Measurements from ENCODE around the gene PRPF40B.

The PRPF40B gene

DNA sequence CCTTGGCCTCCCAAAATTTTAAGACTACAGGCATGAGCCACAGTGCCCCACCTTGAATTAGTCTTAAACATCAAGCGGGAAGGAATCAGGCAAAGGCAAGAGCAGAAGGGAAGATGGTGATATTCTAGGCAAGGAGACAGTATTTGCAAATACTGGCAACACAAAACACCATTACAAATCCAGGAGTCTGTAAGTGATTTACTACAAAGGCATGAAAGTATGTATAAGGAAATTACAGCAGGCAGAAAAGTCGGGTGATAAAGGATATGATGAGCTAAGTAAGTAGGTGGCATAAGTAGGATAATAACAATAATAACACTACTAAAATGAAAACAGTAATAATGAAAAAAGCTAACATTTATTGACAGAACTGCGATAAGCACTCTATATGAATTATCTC is 55.4 kb downstream of the PRPF40B start:
- in situ Hi-C loops (cut with MboI; ENCODE audit: low sequenced_read_pairs), result no loop called here

DNA sequence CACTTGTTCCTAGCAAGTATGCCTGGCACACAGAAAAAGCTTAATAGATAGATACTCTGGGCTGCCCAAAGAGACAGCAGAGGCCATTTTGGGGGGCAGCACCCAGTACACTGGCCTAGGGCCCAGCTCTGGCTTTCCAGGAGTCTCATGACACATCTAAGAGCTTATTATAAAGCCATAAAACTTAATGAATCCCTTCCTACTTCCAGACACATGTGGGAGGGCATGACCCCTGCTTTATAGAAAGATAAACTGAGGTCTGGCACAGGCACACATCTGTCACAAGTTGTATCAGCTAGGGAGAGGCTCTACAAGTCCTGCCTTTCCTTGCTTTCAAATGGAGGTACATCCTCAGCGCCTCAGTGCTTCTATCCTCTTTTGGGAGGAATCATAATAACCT is 56.7 kb downstream of the PRPF40B start:
- in situ Hi-C loops (cut with MboI; ENCODE audit: low sequenced_read_pairs), result no loop called here

DNA sequence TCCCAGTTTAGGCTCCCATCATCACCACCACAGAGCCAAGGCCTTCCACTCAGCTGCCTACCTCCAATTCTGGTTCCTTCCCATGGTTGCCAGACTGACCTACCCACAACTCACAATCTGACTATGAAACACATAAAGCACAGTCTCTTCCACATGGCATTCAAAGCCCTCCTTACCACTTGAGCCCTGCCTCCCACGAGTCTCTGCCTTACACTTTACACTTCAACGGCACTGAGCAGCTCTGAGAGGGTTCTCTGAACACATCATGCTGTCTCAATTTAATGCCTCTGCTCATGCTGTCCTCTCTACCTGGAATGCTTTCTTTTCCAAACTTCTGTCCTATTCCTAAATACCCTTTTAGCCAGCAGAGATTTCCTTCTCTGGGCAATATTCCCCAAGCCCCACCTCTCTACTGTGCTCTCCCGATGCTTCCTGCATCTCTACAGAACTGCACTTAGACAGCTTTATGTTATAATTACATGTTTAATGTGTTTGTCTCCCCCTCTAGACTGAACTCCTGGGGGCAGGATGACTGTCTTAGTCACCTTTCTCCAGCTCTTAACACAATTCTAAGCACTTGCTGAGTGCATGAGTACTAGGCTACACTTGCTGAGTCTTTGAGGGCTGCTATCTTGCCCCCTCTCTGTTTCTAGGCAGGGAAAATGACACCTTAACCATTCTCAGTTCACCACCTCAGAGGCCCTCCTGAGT is 60.4 kb downstream of the PRPF40B start:
- in situ Hi-C loops (cut with MboI; ENCODE audit: low sequenced_read_pairs), result no loop called here

DNA sequence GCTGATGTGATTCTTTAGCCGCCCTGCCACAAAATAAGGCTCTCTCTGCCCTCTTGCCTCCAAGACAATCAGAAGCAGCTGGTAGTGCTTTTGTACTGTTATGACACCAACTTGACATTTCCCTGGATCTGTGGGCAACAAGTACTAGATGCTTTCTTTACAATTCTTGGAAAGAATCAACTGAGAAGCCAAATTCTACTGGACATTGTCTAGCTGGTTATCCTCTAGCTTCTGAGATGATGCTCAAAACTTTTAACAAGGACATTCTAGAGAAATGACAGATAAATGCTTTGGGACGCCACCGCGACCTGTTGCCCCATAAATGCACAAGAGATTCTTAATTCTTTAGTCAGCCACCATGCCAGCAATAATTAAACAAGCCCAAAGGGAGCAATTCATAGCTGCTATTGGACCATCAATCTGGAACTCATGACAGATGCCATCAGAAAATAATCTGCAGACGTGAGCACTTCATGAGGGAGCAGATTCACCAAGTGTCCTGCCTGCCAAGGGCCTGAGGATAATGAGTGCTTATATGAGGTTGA is 61.0 kb downstream of the PRPF40B start:
- in situ Hi-C loops (cut with MboI; ENCODE audit: low sequenced_read_pairs), result no loop called here

DNA sequence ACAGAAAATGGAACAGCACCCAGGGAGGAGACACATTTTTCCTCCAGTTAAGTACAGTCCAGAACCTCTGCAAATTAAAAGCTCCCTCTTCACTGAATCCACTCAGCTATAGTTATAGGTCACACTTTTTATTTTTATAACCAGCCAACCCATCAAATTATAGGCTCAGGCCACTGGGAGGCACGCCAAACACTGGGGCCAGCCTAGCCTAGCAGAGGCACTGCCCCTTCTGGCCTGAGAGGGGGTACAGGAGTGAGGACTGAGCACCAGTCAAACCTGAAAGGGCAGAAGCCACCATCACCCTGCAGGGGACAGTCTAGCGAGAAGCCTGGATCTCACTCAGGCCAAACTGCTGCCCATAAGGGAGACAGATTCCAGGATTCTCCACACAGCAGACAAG is 64.6 kb downstream of the PRPF40B start:
- in situ Hi-C loops (cut with MboI; ENCODE audit: low sequenced_read_pairs), result no loop called here

DNA sequence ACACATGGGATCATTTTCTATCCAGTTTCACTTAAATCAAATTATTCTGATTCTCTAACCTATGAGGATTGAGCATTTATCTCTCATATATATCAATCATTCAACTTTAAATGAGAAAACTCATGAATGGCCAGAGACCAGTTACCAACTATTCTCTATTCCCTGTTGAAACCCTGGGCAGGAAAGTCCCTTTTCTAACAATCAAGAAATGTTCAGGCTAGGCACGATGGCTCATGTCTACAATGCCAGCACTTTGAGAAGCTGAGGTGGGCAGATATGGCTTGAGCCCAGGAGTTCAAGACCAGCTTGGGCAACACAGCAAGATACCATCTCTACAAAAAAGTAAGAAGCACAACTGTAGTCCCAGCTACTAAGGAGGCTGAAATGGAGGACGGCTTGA is 65.9 kb downstream of the PRPF40B start:
- in situ Hi-C loops (cut with MboI; ENCODE audit: low sequenced_read_pairs), result no loop called here

- in situ Hi-C loops (cut with MboI; ENCODE audit: low sequenced_read_pairs), result no loop called here
Observed at GRCh38 chr12:49689785-49690184, 66.4 kb downstream of the PRPF40B start.

DNA sequence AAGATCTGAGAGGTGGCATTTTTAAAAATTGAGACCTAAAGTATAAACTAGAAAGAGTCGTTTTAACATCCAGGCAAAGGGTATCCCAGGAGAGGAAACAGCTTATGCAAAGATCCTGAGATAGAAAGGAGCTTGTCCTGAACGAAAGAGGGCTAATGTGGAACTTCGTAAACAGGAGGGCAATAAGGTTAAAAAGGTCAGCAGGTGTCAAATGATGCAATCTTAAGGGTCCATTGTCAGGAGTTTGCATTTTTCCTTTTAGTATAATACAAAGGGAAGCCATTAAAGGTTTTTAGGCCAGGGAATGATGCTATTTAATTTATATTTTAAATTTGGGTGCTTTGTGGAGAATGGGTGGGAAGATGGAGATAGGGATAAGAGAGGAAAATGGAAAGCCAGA is 69.5 kb downstream of the PRPF40B start:
- in situ Hi-C loops (cut with MboI; ENCODE audit: low sequenced_read_pairs), result no loop called here

- in situ Hi-C loops (cut with MboI; ENCODE audit: low sequenced_read_pairs), result no loop called here
Observed at GRCh38 chr12:49693931-49694444, 70.6 kb downstream of the PRPF40B start.

Measured in HL-60/S4 treated with phorbol 12-myristate 13-acetate at 8.2 ng/mL for 4 days and 3 days (cell line).